Measurements from ENCODE around the gene FBLIM1.

Gene FBLIM1

GRCh38 chr1:15834406-15835204, 76.0 kb downstream of the FBLIM1 start:
- DNase-seq (ENCODE audit: low read depth, low spot score), result no peak
- H3K27ac ChIP-seq, result peak overlapping the region; percentile 100

DNA sequence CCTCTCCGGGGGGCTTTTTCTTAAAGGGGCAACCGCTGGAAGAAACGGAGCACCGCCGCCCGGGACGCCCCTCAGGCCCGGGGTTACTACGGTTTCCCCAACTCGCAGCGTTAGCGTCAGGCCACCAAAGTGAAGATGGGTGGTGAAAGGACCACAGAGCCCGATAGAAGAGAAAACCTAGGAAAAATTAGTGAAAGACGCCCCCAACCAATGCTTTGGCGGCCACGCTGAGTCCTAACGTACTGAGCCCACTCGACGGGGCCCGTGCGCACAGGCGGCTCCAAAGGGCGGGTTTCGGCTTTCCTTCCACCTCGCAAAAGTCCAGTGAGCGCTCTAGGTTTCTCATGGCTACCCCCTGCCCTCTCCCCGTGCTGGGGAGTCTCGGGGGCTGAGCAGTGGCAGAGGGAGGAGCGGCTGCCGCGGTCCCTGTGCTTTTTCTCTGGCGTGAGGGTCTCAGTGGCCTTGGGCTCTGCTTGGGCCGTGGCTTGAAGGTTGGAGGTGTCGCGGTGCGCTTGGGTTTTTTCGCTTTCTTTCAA, 76.7 kb downstream of the FBLIM1 start:
- DNase-seq (ENCODE audit: low read depth, low spot score), result no peak
- peak overlapping the region; percentile 100 for H3K27ac ChIP-seq

GRCh38 chr1:15835741-15836510, 77.3 kb downstream of the FBLIM1 start:
- H3K27ac ChIP-seq, result peak overlapping the region; percentile 100
- peak; percentile 94 for DNase-seq (ENCODE audit: low read depth, low spot score)
